Glutamatergic neuron (in vitro differentiated cells): ENCODE measurements around the gene ARID1B. TPM values are rescaled to one million over a fixed set of nuclear protein-coding genes. Genes with fewer than 3 reads are reported as not detected.

ENCODE experiments used
- DNase-seq: peaks from one replicate; pipeline ENCODE4 v3.0.0; 2022
- H3K27ac Mint-ChIP-seq: one replicate; pipeline ENCODE4 v1.8.0; 2020; ENCODE audit warnings: mild to moderate bottlenecking, mixed read lengths, inconsistent platforms; ENCODE audit not compliant: unreplicated experiment
- H3K27me3 Mint-ChIP-seq: one replicate; pipeline ENCODE4 v1.8.0; 2020; ENCODE audit warnings: mild to moderate bottlenecking, moderate library complexity, mixed read lengths, inconsistent platforms; ENCODE audit not compliant: unreplicated experiment
- H3K36me3 Mint-ChIP-seq: one replicate; pipeline ENCODE4 v1.8.0; 2020; ENCODE audit warnings: mild to moderate bottlenecking, mixed read lengths, inconsistent platforms; ENCODE audit not compliant: unreplicated experiment
- H3K4me1 Mint-ChIP-seq: one replicate; pipeline ENCODE4 v1.8.0; 2020; ENCODE audit warnings: mild to moderate bottlenecking, low read depth, mixed read lengths, inconsistent platforms; ENCODE audit not compliant: unreplicated experiment
- H3K4me3 Mint-ChIP-seq: one replicate; pipeline ENCODE4 v1.8.0; 2020; ENCODE audit warnings: mild to moderate bottlenecking, mixed read lengths, inconsistent platforms; ENCODE audit not compliant: unreplicated experiment
- H3K9me3 Mint-ChIP-seq: one replicate; pipeline ENCODE4 v1.8.0; 2020; ENCODE audit warnings: mild to moderate bottlenecking, moderate library complexity, mixed read lengths, inconsistent platforms; ENCODE audit not compliant: unreplicated experiment
- total RNA-seq: library from RNA; stranded (reverse); fragmentation: NEBNext Ultra II Directional; extraction: Animal tissue kit (Norgen Biotek cat#: 25700); gene quantifications from one replicate; pipeline ENCODE4 v1.2.1, GENCODE V29; 2021; ENCODE audit not compliant: unreplicated experiment
- TF ChIP-seq, protein P1 (sequence below): fragments of 200-600 bp; sonication (generic); IDR thresholded peaks from one replicate; pipeline ENCODE4 v1.5.0; 2021; ENCODE audit not compliant: partially characterized antibody, unreplicated experiment

ARID1B gene
- total RNA-seq, 1 donor from 2014 or later, result 202 TPM

DNA sequence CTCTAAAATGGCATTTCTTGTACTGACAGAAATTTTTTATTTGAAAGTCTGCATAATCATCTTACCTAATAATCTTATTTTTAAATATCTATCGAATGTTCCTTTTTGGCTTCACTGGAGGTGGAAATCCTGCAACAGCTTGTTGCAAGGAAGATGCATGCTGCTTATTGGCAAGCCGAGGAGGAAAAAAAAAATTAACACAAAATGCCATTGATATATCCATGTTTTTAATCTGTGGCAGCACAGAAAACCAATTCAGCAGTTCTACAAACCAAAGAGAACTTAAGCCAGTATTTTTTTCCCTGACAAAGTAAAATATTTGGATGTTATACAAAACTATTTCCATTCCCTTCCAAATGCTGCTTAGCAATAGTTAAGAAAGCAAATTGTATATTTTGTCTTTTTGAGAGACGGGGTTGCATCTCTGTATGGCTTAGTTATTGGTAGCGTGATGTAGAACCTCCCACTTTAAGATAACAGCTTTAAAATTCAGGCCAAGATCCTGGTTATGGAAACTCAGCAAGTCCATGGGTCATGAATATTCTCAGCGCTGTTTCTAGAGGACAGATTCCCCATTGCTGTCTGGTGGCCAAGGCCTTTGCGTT, 314.8 kb downstream of the ARID1B start:
- peaks cover 29% of the 10 kb centered on the region for H3K4me1 Mint-ChIP-seq

DNA sequence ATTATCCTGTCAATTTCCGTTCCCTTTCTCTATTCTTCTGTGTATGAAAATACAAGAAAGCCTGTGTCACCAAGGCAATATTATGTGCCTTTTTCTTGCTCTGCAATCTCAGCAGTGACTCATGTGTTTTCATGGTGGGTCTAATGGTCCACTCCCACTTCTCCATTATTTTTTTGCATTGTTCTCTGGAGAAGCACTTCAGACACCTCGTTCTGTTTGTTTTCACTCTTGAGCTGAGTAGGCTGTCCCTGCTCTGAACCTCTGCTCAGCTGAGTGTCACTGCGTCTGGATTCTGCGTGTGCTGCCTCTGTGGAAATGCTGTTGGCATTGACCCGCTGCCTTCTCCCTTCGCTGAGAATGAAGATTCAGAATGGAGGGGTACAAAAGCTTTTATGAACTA, 315.6 kb downstream of the ARID1B start:
- H3K27ac Mint-ChIP-seq, result no peak overlapping the region
- H3K4me3 Mint-ChIP-seq, result no peak overlapping the region
- TF ChIP-seq, protein P1, sequence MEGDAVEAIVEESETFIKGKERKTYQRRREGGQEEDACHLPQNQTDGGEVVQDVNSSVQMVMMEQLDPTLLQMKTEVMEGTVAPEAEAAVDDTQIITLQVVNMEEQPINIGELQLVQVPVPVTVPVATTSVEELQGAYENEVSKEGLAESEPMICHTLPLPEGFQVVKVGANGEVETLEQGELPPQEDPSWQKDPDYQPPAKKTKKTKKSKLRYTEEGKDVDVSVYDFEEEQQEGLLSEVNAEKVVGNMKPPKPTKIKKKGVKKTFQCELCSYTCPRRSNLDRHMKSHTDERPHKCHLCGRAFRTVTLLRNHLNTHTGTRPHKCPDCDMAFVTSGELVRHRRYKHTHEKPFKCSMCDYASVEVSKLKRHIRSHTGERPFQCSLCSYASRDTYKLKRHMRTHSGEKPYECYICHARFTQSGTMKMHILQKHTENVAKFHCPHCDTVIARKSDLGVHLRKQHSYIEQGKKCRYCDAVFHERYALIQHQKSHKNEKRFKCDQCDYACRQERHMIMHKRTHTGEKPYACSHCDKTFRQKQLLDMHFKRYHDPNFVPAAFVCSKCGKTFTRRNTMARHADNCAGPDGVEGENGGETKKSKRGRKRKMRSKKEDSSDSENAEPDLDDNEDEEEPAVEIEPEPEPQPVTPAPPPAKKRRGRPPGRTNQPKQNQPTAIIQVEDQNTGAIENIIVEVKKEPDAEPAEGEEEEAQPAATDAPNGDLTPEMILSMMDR, result no peak

More for the DNA sequence above, 314.8 kb downstream of the ARID1B start:
- no peak overlapping the region for H3K27ac Mint-ChIP-seq
- peaks cover 2% of the 10 kb centered on the region for H3K9me3 Mint-ChIP-seq
- H3K4me3 Mint-ChIP-seq, result no peak overlapping the region
- peaks cover 6% of the 10 kb centered on the region for H3K36me3 Mint-ChIP-seq
- no peak for DNase-seq
- H3K27me3 Mint-ChIP-seq, result peaks cover 9% of the 10 kb centered on the region
- TF ChIP-seq, protein P1, result no peak

DNA sequence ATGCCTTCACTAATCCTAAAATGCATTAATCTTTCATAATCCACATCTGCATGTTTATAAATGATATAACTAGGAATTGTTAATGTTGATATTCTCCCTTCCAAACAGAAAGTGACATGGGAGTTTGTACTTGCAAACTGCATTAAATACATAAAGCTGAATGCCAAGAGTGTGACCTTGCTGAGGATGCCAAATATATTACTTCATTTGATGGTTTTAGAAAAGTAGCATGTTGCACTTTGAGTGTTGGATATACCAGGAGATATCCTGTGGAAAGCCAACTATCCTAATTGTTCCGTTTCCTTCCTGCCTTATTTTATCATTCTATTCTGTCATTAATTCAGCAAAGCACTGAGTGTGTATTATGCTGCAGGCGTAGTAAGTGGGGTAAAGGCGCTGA, 316.4 kb downstream of the ARID1B start:
- peaks cover 6% of the 10 kb centered on the region for H3K36me3 Mint-ChIP-seq
- DNase-seq, result no peak
- TF ChIP-seq, protein P1, result no peak
- peaks cover 31% of the 10 kb centered on the region for H3K4me1 Mint-ChIP-seq
- no peak overlapping the region for H3K4me3 Mint-ChIP-seq
- H3K27me3 Mint-ChIP-seq, result peaks cover 9% of the 10 kb centered on the region
- H3K9me3 Mint-ChIP-seq, result peaks cover 2% of the 10 kb centered on the region
- H3K27ac Mint-ChIP-seq, result no peak overlapping the region

More for the DNA sequence above, 315.6 kb downstream of the ARID1B start:
- peaks cover 32% of the 10 kb centered on the region for H3K4me1 Mint-ChIP-seq
- H3K27me3 Mint-ChIP-seq, result peaks cover 9% of the 10 kb centered on the region
- peaks cover 2% of the 10 kb centered on the region for H3K9me3 Mint-ChIP-seq
- no peak for DNase-seq
- peaks cover 6% of the 10 kb centered on the region for H3K36me3 Mint-ChIP-seq

DNA sequence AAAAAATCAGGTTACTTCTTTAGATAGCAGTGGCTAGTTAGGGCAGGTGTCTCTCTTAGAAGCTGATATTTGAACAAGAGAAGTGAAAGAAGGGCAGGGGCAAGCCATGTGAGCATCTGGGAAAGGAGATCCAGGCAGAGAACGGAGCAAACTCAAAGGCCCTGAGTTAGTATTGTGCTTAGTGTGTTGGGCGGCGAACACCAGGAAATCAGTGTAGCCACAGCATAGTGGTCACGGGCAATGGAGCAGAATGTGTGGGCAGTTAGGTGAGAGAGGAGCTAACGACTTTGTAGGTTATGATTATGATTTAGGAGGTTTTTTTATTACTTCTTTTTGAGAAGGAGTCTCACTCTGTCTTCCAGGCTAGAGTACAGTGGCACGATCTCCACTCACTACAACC, 316.9 kb downstream of the ARID1B start:
- peaks cover 6% of the 10 kb centered on the region for H3K36me3 Mint-ChIP-seq
- no peak overlapping the region for H3K4me3 Mint-ChIP-seq
- DNase-seq, result no peak
- H3K4me1 Mint-ChIP-seq, result peaks cover 27% of the 10 kb centered on the region
- TF ChIP-seq, protein P1, result no peak
- peaks cover 7% of the 10 kb centered on the region for H3K27me3 Mint-ChIP-seq
- no peak overlapping the region for H3K27ac Mint-ChIP-seq
- H3K9me3 Mint-ChIP-seq, result peaks cover 2% of the 10 kb centered on the region

DNA sequence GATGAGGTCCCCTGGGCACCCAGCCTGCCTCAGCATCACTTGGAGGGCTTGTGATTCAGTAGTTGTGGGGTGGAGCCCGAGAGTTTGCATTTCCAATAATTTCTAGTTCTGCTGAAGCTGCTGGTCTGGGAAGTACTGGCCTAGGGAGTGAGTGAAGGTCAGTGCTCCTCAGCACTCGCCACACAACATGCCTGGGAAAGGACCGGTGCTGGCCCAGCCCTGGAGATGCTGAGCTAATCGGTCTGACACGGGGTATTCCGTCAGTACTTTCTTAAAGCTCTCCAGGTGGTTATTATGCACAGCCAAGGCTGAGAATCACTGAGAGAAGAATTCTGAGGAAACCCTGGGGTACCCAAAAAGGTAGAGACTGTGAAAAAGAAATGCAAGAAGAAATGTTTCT, 317.9 kb downstream of the ARID1B start:
- TF ChIP-seq, protein P1, result no peak
- H3K27me3 Mint-ChIP-seq, result peaks cover 5% of the 10 kb centered on the region
- peak overlapping the region; percentile 6 for H3K27ac Mint-ChIP-seq
- H3K9me3 Mint-ChIP-seq, result peaks cover 2% of the 10 kb centered on the region
- DNase-seq, result no peak
- peaks cover 17% of the 10 kb centered on the region for H3K4me1 Mint-ChIP-seq
- H3K4me3 Mint-ChIP-seq, result no peak overlapping the region
- H3K36me3 Mint-ChIP-seq, result peaks cover 6% of the 10 kb centered on the region
